Upper lobe of left lung (tissue), 4 donors: ENCODE results near the gene CAPZB.

Source experiments
- CTCF ChIP-seq, 6 experiments: fragments of 450-650 bp in 4 of 6; fragments of 200-600 bp in 2 of 6; sonication (generic) in 2 of 6; IDR thresholded peaks; one replicate each; pipeline ENCODE4 v1.5.1; 2016 to 2019; ENCODE audit warnings: antibody characterized with exemption in 6 of 6
- EP300 ChIP-seq, 4 donors: sonication (generic); formaldehyde crosslinking; IDR thresholded peaks; one replicate each; pipeline ENCODE4 v1.5.1; 2017; ENCODE audit warnings: antibody characterized with exemption in 4 of 4, control low read depth in 2 of 4
- POLR2A ChIP-seq, 4 donors: fragments of 450-650 bp; IDR thresholded peaks; one replicate each; pipeline ENCODE4 v1.5.1; 2016 to 2017; ENCODE audit warnings: antibody characterized with exemption in 4 of 4, mild to moderate bottlenecking in 2 of 4
- POLR2AphosphoS5 ChIP-seq, 2 donors: sonication (generic); formaldehyde crosslinking; IDR thresholded peaks; one replicate each; pipeline ENCODE4 v1.5.1; 2017; ENCODE audit warnings: antibody characterized with exemption in 2 of 2

- TF ChIP-seq CTCF (IDR thresholded peaks at IDR 0.05) (no peak), POLR2AphosphoS5 (IDR thresholded peaks at IDR 0.05) (no peak), POLR2A (IDR thresholded peaks at IDR 0.05) (no peak), EP300 (IDR thresholded peaks at IDR 0.05) (no peak)
These were observed 45.7 kb downstream of the CAPZB start for GRCh38 chr1:19439464-19440171.
